Left kidney (tissue), 2 donors: Measurements from ENCODE around the gene CCNF. TPM values are rescaled to one million over a fixed set of nuclear protein-coding genes. Genes with fewer than 3 reads are reported as not detected.

ENCODE experiments used
- DNase-seq: peaks from one replicate; pipeline ENCODE4 v3.0.0-alpha.2; 2013
- polyA plus RNA-seq: library from polyadenylated mRNA; unstranded; fragments of 120-200 nt; gene quantifications from one replicate; pipeline ENCODE4 v1.2.1, GENCODE V29; 2013; ENCODE audit not compliant: insufficient read length

Gene CCNF
- polyA plus RNA-seq, 1 donor: 15.0 TPM

DNA sequence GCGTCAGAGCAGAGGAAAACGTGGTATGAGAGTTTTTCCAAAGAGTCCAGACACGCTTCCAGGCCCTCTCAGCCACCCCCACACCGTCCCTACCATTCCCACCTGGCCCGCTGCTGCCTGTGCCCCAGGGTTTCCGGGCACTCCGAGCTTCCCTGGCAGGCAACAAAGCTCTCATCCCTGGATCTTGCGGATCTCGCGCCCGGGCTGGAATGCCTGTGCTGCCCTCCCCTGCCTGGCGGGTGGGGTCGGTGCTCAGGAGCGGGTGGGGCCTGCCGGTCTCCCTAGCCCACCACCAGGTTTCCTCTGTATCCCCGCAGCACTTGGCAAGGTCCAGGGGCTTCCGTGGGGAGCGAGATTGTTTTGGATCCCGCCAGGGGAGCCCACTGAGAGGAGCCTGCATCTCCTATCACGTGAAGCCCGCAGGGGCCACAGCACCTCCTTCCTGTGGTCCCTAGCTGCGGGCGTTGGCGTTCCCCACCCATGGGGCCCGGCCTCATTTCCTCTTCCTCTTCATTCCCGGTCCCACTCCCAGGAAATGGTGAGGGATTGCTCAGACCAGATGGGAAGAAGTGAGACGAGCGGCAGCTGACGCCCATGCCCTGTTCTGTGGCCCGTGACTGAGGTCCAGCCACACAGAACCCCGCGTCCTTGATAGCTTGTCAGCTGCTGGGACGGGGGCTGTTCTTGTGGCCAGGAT lies 56.7 kb downstream of the CCNF start:
- DNase-seq: no peak

DNA sequence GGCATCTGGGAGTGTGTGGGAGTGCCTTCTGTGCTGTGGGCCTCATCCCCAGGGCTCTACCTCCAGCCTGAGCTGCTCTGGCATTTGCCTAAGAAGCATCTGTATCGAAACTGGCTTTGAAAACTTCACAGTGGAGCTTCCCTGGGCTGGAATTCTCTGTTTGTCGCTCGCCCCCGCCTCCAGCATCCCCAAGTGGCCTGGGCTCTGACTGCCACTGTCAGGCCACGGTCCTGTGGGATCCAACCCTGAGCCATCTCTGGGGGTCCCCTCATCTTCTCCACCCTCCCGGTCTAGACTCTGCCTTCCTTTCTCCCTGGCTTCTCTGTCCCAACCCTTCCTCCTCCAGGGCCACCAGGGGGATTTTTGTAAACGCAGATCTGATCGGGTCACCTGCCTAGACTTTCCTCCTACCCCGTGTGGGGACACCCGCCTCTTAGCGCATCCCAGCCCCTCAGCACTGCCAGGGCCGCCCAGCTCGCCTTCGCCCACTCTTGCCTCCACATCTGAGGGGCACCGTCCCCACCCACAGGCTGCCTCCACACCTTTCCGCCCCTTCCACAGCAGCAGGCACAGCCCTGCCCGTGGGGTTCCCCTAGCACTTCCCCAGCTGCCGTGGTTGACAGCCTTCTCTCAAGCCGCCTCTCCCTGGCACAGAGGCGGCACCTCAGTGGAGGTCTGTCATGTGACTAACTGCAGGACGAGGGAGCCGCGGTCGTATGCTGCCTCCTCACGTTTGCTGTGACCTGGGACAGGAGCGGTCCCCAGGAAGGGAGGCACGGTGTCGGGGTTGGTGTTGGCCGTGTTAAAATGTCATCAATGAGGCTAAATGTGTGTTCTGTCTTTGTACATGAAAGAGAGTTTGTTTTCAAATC lies 57.6 kb downstream of the CCNF start:
- no peak for DNase-seq

DNA sequence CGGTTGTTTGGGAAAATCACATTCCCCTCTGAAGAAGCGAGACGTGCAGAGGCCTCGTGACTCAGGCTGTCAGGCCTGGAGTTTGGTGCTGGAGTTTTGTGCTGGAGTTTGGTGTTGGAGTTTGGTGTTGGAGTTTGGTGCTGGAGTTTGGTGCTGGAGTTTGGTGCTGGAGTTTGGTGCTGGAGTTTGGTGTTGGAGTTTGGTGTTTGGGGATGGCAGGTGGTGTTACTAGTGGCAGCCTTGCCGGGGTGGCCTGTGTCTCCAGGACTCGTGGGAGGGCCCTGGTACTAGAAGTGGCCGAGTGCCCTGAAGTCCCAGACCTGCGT lies 58.2 kb downstream of the CCNF start:
- DNase-seq: no peak

DNA sequence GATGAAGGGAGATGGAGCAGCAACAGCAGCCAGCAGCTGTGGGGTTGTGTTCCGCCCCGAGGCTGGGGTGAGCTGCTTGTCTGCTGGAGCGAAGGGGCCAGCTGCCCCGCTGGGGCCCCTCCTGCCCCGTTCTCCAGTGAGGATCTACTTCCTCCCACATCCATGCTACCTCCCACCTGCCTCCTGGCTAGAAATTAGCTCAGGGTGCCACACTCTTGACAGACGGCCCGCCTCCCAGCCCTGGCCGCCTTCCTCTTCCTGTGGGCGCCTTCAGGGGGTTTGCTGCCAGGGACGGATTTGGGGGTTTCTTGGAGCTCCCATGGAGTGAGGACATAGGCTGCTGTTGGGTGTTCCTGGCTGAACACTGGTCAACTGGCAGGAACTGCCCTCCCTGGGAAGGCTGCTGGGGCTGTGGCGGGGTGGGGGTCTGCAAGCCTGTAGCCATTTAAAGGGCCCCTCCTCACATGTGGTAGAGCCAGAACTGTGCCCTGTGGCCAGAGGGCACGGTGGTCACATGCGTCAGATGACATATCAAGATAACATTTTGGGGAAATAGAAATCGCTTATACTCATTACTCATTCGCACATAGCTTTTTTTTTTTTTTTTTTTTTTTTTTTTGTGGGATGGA lies 58.8 kb downstream of the CCNF start:
- DNase-seq: no peak

DNA sequence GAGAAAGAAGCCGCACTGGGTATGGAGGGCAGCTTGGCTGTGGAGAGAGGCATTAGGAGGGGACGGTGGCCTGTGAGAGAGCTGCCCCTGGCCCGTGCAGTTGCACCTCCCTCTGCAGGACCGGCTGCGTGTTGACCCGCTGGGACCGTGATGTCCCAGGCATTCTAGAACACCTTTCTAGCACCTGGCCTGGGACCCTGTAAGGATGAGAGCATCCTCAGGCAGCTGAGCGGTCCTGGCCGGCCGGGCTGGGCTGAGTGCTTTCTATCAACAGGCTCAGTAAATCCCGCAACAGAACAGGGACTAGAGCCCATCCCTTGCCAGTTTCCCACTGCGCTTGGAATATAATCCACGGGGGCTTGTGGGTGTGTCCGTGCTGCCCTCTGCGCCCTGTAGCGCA lies 60.3 kb downstream of the CCNF start:
- DNase-seq: no peak

DNA sequence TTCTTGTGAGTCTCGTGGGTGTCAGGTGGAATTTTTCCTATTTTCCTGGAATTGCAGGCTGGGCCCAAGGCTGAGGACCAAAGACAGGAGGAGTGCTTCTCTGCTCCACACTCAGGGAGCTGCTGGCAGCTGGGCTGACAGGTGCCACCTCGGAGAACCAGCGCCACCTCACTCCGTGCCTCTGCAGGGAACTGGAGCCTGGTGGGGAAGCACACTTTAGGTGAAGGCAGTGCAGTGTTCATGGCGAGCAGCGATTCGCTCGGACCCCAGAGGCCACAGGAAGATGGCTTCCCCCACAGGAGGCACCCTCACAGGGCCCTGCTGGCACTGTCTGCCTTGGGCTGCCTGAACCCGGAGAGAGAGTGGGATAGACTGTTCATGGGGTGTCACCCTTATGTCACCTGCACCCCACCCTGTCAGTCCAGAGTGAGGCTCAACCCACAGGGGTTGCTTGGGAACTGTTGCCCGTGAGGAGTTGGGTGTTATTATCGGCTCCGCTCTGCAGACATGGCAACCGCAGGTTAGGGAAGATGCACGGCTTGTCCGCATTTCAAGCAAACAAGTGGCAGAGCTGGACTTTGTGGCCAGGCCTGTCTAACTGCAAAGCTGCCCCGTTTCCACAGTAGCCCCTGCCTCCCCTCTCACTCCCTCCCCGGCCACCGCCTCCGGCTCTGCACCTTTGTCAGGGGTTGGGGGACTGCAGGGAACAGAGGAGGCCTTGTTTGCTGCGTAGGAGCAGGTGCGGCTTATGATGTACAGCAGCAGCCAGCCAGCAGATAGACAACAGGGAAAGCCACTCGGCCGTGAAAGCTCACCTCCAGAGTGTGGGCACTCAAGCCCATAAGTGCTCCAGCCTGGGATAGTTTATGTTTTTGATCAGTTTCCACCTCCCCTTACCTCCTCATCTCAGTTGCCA lies 61.2 kb downstream of the CCNF start:
- no peak for DNase-seq

DNA sequence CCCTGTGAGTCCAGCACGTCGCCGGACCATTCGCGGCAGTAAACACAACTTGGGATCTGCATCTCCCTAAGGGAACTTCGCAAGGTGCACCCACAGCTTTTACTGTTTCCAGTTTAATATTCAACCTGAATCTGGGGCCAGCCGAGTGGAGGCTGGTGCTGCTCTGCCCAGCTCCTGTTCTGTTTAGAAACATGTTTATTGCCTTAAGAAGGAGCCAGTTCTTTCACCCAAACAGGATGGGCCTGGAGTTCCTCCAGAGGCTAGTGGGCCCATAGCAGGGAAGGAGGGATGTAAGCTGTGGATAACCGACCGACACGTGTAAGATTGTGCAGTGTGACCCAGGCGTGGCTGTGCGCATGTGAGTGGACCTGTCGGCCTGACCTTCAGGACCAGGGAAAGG lies 63.0 kb downstream of the CCNF start:
- no peak for DNase-seq

DNA sequence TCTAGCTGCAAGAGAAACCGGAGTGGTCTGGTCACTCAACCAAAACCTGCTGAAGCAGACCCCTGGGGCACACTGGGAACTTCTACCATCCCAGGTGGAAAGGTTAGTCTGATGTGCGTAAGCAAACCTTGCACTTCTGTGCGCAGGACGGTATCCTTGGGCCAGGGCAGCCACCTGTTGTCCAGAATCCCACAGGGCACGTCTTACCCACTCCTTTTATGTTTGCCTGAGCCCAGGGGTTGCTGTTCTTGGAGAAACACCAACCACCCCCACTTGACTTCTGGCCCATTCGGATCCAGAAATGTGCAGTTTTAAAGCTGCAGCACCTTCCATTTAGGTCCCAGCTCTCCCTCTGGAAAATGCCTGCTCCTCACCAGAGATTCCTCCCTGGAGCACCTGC lies 64.4 kb downstream of the CCNF start:
- no peak for DNase-seq

DNA sequence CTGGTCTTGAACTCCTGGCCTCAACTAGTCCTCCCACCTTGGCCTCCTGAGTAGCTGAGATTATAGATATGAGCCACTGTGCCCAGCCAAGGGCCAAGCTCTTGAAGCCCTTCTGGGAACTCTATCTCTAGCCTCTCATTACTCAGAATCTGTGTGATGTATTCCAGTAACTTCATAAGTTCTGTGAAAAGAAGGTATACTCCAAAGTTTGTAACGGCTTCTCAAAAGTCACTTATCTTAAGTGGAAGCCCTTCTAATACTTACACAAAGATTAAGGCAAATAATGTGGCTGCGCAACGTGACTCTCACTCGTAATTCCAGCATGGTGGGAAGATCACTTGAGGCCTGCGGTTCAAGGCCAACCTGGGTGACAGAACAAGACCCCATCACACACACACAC lies 65.4 kb downstream of the CCNF start:
- no peak for DNase-seq

DNA sequence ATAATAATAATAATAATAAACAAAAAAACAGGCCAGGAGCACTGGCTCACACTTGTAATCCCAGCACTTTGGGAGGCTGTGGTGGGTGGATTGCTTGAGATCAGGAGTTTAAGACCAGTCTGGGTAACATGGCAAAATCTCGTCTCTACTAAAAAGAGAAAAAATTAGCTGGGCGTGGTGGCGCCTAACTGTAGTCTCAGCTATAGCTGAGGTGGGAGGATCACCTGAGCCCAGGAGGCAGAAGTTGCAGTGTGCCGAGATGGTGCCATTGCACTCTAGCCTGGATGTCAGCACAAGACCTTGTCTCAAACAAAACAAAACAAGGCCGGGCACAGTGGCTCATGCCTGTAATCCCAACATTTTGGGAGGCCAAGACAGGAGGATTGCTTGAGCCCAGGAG lies 65.8 kb downstream of the CCNF start:
- no peak for DNase-seq

DNA sequence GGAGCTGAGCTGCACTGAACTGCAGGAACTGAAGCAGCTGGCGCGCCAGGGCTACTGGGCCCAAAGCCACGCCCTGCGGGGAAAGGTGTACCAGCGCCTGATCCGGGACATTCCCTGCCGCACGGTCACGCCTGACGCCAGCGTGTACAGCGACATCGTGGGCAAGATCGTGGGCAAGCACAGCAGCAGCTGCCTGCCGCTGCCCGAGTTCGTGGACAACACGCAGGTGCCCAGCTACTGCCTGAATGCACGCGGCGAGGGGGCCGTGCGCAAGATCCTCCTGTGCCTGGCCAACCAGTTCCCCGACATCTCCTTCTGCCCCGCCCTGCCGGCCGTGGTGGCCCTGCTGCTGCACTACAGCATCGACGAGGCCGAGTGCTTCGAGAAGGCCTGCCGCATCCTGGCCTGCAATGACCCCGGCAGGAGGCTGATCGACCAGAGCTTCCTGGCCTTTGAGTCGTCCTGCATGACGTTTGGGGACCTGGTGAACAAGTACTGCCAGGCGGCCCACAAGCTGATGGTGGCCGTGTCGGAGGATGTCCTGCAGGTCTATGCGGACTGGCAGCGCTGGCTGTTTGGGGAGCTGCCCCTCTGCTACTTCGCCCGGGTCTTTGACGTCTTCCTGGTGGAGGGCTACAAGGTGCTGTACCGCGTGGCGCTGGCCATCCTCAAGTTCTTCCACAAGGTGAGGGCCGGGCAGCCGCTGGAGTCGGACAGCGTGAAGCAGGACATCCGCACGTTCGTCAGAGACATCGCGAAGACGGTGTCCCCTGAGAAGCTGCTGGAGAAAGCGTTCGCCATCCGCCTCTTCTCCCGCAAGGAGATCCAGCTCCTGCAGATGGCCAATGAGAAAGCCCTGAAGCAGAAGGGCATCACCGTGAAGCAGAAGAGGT lies 67.2 kb downstream of the CCNF start:
- no peak for DNase-seq

DNA sequence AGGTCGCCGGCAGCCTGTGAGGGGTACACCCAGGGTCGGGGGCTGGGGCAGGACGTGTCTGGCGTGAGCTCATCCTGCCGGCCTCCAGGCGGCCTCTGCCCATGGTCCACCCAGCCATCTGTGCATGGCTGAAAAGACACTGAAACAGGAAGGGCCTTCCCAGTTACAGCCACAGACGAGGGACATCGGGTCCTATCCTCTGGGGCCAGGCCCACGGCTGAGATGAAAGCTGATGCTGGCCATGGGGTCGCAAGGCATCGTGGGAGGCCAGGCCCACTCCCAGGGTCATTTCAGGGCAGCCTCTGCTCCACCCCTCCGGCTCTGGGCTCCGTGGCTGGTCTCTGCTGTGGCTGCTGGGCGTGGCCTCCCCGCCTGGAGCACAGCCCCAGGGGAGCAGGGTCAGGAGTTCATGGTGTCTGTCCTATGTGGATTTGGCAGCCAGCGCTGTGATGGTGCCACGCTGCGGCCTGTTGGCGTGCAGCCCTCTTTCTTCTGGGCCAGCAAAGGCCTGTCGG lies 67.9 kb downstream of the CCNF start:
- DNase-seq: no peak

DNA sequence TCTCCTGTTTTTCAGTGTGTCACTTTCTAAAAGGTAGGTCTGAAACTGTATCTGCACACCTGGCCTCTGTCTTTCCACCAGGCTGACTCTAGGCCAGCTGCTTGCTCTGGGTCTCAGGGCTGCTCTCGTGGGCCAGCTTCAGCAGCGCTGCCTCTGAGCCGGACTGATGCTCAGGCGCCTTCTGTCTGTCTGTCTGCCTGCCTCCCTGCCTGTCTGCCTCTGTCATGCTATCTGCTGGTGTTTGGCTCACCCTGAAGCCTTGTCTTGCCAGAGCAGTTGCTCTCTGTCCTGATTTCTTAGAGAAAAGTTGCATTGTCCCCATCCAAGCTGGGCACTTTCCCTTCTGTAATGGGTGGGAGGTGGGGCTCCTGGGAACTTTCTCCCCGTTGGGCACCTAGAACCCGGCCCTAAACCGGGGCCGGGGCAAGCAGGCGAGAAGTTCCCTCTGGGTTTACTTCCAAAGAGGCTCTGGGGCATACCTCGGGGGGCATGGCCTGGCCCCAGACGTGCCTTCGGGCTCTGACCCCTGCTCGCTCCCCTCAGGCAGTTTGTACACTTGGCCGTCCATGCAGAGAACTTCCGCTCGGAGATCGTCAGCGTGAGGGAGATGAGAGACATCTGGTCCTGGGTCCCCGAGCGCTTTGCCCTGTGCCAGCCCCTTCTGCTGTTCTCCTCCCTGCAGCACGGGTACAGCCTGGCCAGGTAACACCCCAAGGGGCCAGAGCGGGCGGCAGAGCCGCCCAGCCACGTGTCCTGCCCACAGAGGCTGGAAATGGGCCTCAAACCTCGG lies 68.6 kb downstream of the CCNF start:
- no peak for DNase-seq

DNA sequence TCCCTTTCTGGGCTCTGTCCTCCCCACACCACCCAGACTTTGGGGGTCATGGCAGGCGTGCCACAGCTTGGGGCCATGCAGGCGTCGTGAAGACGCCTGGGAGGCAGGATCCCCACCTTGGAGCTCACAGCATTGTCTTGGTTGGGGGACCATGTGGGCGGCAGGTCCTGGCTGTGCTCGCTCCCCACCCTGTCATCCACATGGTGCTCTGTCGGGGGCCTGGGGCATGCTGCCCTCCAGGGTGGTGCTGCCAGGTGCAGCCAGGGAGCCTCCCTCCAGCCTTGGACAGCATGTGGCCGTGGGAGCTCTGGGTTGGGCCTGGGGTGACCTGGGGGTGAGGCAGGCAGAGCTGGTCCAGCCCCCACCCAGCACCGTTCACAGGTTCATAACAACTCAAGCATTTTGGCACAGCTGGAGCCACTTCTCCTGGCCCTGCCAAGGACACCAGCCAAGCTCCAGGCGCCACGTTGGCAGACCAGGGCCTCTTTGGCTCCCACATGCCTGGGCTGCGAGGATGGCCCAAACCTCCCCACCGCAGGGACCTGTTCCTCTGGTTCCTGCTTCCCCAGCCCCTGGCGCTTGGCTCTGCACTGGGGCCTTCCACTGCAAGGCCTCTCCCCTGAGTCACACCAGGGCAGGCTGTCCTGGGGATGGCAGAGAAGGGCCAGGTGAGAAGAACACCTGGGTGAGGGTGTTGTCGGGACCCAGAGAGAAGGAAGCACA lies 69.4 kb downstream of the CCNF start:
- no peak for DNase-seq

DNA sequence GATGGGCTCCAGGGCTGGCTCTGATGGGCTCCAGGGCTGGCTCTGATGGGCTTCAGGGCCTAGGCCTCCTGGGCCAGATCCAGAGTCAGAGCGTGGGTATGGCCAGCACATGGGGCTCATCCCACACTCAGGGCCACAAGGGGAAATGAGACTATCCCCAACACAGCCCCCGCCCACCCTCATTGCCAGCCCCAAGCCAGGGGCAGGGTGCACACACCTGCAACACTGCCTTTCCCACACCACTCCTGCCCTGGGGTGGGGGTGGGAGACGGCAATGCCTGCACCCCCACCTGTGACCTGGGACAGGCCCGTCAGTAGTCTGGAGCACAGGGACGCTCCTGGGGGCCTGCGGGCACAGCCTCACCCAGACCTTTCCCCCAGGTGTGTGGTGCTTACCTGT lies 70.2 kb downstream of the CCNF start:
- no peak for DNase-seq

DNA sequence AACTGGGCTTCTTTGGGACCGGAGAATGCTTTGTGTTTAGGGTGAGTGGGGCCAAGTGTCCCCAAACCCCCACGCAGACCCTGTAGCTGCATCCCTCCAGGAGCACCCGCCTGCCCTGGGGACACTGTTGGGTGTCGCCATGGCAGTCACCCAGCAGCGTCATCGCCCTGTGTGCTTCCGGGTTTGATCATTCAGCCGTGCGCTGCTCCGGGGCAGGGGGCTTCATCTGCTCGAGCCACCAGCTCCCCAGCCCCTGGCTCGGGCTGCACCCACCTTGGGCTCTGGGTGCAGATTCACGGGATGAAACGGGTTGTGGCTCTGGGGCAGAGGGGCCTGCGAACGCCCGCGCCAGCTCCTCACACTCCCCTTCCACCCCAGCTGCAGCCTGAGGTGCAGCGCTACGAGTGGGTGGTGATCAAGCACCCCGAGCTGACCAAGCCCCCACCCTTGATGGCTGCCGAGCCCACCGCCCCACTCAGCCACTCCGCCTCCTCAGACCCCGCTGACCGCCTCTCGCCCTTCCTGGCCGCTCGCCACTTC lies 70.7 kb downstream of the CCNF start:
- DNase-seq: no peak

DNA sequence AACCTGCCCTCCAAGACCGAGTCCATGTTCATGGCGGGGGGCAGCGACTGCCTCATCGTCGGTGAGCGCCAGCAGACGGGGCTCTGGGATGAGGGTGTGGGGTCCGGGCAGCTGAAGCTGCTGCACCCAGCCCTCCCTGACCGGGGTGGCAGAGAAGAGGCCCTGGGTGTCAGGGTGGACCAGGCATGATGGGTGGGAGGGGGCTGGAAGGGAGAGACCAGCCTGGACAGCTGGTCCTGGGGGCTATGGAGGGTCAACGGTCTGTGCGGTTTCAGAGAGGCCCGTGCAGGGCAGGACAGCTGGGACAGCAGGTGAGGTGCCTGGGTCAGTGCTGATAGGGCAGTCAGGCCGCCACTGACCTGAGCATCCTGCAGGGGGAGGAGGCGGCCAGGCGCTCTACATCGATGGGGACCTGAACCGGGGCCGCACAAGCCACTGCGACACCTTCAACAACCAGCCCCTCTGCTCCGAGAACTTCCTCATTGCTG lies 71.2 kb downstream of the CCNF start:
- DNase-seq: no peak

DNA sequence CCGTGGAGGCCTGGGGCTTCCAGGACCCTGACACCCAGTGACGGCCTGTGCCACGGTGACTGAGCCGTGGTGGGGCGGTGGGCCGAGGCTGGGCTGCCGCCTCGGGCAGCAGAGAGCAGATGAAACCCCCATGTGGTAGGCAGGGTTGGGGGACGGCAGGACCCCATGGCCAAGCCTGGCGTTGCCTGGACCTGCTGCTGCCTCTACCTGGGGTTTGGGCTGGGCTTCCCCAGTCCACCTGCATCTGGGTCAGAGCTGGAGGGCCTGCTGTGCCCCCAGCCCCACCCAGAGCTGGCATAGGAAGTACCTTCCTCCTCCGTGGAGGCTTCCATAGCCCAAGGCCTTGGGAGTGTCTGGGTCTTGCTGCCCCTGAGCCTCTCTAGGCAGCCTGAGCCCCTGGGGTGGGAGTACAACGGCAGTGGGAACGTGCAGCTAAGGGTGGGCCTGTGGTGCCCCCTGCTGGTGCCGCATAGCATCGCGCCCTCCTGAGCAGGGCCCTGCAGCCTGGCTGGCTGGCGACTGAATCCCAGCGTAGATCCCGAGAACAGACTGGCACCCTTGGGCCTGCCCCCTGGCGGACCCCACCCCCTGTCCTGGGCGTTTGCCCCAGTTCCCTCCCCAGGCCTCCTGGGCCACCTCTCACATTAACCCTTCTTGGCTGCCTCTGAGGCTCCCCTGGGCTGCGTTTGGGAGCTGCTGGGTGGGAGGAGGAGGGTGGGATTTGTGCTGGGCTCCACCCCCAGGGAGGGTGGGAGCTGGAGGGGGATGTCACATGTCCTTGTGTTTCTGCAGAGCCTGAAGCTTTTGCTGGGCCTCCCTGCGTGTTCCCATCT lies 71.9 kb downstream of the CCNF start:
- DNase-seq: peak; percentile 88
